Activated CD8-positive, alpha-beta T cell treated with anti-CD3 and anti-CD28 coated beads for 36 hours (primary cell): ENCODE measurements around the gene MEGF11. TPM values are rescaled to one million over a fixed set of nuclear protein-coding genes. Genes with fewer than 3 reads are reported as not detected.

Experiments used
- ATAC-seq: fragments of 200-7000 bp; cut with Tn5 transposase; one replicate; pipeline ENCODE4 v1.10.0; 2021; ENCODE audit warnings: mild to moderate bottlenecking, moderate library complexity
- CTCF ChIA-PET: fragments of 350-600 bp; sonication (Branson Sonifier 250); formaldehyde crosslinking; loops from one replicate; lab custom pipeline; 2021; ENCODE audit warnings: antibody characterized with exemption; lab: Charles Lee
- POLR2A ChIA-PET: fragments of 350-600 bp; sonication (Branson Sonifier 250); formaldehyde crosslinking; loops from one replicate; lab custom pipeline; 2021; ENCODE audit warnings: antibody characterized with exemption; lab: Charles Lee
- DNase-seq: peaks from one replicate; pipeline ENCODE4 v3.0.0-alpha.2; 2020
- H3K27ac Mint-ChIP-seq: one replicate; pipeline ENCODE4 v1.8.0; 2021; ENCODE audit warnings: mild to moderate bottlenecking, mixed read lengths
- H3K27me3 Mint-ChIP-seq: one replicate; pipeline ENCODE4 v1.8.0; 2021; ENCODE audit warnings: mixed read lengths
- H3K36me3 Mint-ChIP-seq: one replicate; pipeline ENCODE4 v1.8.0; 2021; ENCODE audit warnings: low read depth, mixed read lengths
- H3K4me1 Mint-ChIP-seq: one replicate; pipeline ENCODE4 v1.8.0; 2021; ENCODE audit warnings: low read depth, mixed read lengths
- H3K4me3 Mint-ChIP-seq: one replicate; pipeline ENCODE4 v1.8.0; 2021; ENCODE audit warnings: mild to moderate bottlenecking, moderate library complexity, mixed read lengths
- H3K9me3 Mint-ChIP-seq: one replicate; pipeline ENCODE4 v1.8.0; 2021; ENCODE audit warnings: mixed read lengths
- intact Hi-C: fragments of 100-400 bp; cut with micrococcal nuclease; formaldehyde crosslinking; loops from one replicate; pipeline ENCODE4 v1.10.0; 2022
- total RNA-seq, 2 experiments: library from RNA; stranded (reverse); gene quantifications; one replicate each; pipeline ENCODE4 v1.2.3, GENCODE V29; 2021
- TF ChIP-seq, protein P1 (sequence below): fragments of 200-600 bp; IDR thresholded peaks from one replicate; pipeline ENCODE4 v1.8.0; 2022; ENCODE audit warnings: antibody characterized with exemption, mild to moderate bottlenecking

The MEGF11 gene
- total RNA-seq, 2 experiments from 2014 or later = not detected

DNA sequence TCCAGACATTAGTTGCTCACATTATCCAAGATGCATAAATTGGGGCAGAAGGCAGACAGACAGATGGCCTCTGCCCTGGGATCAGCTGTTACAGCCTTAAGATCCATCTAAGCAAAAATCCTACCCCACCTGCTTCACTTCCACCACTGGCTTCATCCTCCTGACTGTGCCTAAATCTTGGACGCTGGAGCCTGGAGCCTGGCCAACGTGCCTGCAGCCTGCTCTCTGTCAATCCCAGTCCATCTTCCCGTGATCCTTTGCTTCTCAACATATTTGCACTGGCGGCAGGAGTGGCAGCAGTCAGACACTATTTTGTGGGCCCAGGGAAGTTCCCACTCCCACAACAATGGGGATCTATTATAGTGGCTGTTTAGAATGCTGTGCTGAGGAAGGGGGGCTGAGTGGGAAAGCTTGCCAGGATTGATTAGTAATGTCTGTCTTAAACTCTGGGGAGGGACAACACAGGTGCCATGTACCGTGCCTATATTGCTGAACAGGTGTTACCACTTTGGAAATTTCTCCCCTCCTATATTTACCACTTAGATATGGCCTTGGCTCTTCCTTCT, 121.2 kb downstream of the MEGF11 start:
- Mint-ChIP-seq H3K9me3 (no peaks in the 10 kb centered on the region), H3K4me3 (no peak overlapping the region), H3K36me3 (no peaks in the 10 kb centered on the region), H3K27me3 (no peaks in the 10 kb centered on the region), H3K4me1 (peaks cover 6% of the 10 kb centered on the region), H3K27ac (no peak overlapping the region)
- DNase-seq (no peak), ATAC-seq (no peak)
- POLR2A ChIA-PET = interaction anchor here (0.9 kb wide), 1 partner anchor 14 kb away, joined by 3 read pairs; no protein-coding TSS in a partner anchor
- intact Hi-C loops = no loop called here
- CTCF ChIA-PET = no interaction called here
- TF ChIP-seq, protein P1, sequence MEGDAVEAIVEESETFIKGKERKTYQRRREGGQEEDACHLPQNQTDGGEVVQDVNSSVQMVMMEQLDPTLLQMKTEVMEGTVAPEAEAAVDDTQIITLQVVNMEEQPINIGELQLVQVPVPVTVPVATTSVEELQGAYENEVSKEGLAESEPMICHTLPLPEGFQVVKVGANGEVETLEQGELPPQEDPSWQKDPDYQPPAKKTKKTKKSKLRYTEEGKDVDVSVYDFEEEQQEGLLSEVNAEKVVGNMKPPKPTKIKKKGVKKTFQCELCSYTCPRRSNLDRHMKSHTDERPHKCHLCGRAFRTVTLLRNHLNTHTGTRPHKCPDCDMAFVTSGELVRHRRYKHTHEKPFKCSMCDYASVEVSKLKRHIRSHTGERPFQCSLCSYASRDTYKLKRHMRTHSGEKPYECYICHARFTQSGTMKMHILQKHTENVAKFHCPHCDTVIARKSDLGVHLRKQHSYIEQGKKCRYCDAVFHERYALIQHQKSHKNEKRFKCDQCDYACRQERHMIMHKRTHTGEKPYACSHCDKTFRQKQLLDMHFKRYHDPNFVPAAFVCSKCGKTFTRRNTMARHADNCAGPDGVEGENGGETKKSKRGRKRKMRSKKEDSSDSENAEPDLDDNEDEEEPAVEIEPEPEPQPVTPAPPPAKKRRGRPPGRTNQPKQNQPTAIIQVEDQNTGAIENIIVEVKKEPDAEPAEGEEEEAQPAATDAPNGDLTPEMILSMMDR = no peak

DNA sequence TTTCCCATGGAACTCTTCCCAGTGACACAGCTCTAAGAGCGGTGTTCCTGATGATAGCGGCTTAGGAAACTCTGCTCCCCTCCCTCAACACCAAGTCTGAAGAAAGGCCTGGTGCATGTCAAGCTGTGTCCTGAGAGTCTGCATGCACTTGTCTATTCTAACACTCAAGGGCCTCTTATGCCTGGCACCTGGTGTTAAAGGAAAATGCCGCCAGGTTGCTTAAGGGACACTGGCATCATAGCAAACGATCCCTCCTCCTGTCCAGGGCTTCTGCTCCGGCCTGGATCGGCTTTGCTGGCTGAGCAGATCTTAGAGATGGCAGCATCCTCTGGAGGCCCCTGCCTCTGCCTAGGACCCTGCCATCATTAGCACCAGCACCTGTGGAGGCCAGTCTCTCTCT, 121.7 kb downstream of the MEGF11 start:
- ATAC-seq (no peak), DNase-seq (no peak)
- Mint-ChIP-seq H3K36me3 (no peaks in the 10 kb centered on the region), H3K4me3 (no peak overlapping the region), H3K27me3 (no peaks in the 10 kb centered on the region), H3K9me3 (no peaks in the 10 kb centered on the region), H3K27ac (no peak overlapping the region), H3K4me1 (peaks cover 6% of the 10 kb centered on the region)
- TF ChIP-seq, protein P1 = no peak
- intact Hi-C loops = no loop called here
- POLR2A ChIA-PET = interaction anchor here (0.9 kb wide), 1 partner anchor 14 kb away, joined by 3 read pairs; no protein-coding TSS in a partner anchor
- CTCF ChIA-PET = no interaction called here

DNA sequence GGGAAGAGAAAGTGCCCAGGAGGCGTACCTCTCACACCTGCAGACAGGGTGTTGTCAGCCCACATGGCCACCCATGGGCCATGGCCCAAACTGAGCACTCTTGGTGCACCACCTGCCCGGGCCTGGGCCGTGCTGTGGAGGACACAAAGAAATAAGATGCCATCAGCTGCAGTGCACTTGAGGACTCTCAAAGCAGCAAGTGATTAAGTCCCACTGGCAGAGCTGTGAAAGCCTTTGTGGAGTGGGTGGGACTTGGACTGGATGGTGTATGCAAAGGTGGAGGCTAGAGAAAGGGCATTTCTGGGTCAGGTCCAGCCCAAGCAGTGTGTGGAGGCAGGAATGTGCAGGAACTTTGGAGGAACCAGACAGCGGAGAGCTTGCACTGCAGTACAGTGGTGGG, 122.3 kb downstream of the MEGF11 start:
- no peaks in the 10 kb centered on the region for H3K27me3 Mint-ChIP-seq
- TF ChIP-seq, protein P1 = no peak
- H3K4me1 Mint-ChIP-seq = peaks cover 6% of the 10 kb centered on the region
- no peak overlapping the region for H3K4me3 Mint-ChIP-seq
- no peaks in the 10 kb centered on the region for H3K36me3 Mint-ChIP-seq
- ATAC-seq (no peak), DNase-seq (no peak)
- ChIA-PET POLR2A (interaction anchor here (0.9 kb wide), 1 partner anchor 15 kb away, joined by 3 read pairs; no protein-coding TSS in a partner anchor), CTCF (no interaction called here)
- intact Hi-C loops = no loop called here
- no peaks in the 10 kb centered on the region for H3K9me3 Mint-ChIP-seq
- no peak overlapping the region for H3K27ac Mint-ChIP-seq

DNA sequence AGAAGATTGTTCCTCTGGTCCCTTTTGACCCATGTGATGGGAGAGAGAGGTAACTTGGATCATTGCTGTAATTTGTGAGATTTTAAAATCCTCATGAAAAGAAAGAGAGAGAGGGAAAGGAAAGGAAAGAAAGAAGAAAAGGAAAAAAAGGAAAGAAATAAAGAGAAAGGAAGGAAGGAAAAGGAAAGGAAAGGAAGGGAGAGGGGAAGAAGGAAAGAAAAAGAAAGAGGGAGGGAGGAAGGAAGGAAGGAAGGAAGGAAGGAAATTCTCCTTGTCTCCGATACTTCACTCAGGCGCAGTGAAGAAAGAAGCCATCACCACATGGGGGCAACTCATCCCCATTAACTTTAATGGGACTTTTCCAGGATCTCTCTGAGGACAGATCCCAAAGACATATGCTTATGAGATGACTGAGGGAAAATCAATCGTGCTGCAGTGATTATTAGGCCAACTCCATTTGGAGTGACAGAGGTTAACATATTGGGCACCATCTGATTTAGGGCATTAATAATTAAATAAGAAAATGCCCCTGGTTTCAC, 123.0 kb downstream of the MEGF11 start:
- ChIA-PET POLR2A (no interaction called here), CTCF (no interaction called here)
- no peaks in the 10 kb centered on the region for H3K36me3 Mint-ChIP-seq
- intact Hi-C loops = no loop called here
- H3K4me3 Mint-ChIP-seq = no peak overlapping the region
- H3K9me3 Mint-ChIP-seq = no peaks in the 10 kb centered on the region
- H3K4me1 Mint-ChIP-seq = peaks cover 5% of the 10 kb centered on the region
- DNase-seq = no peak
- no peak overlapping the region for H3K27ac Mint-ChIP-seq
- ATAC-seq = no peak
- no peaks in the 10 kb centered on the region for H3K27me3 Mint-ChIP-seq
- TF ChIP-seq, protein P1 = no peak

DNA sequence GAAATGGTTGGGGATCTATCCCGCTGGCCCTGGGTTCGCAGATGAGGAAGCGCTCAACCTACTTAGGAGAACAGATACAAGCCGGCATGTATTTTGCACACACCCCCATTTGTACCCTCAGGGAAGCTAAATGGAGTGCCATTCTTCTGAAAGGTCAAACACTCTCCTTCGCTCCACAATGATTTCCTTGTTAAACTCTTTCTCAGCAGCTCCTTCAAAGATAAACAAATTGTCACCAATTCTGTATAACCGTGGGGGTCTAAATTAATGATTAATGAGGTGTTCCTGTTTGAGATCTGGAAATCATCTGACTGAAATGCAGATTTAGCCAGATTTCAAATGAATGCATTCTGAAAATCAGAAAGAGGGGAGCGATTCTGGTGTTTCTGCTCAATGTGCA, 124.0 kb downstream of the MEGF11 start:
- TF ChIP-seq, protein P1 = no peak
- Mint-ChIP-seq H3K27me3 (no peaks in the 10 kb centered on the region), H3K4me1 (no peaks in the 10 kb centered on the region), H3K36me3 (no peaks in the 10 kb centered on the region), H3K27ac (no peak overlapping the region), H3K9me3 (no peaks in the 10 kb centered on the region), H3K4me3 (no peak overlapping the region)
- intact Hi-C loops = no loop called here
- no peak for DNase-seq
- CTCF ChIA-PET = interaction anchor here (0.7 kb wide), 1 partner anchor 817 kb away, joined by 3 read pairs; no protein-coding TSS in a partner anchor
- POLR2A ChIA-PET = no interaction called here
- no peak for ATAC-seq
